HG02588 (cell line): ENCODE results near the gene HPSE.

Source experiments
- ATAC-seq: cut with Tn5 transposase; IDR thresholded peaks from one replicate; pipeline ENCODE4 v1.9.1; 2021; ENCODE audit warnings: mild to moderate bottlenecking, moderate library complexity; ENCODE audit not compliant: unreplicated experiment

The HPSE gene

GRCh38 chr4:83251447-83251830, 83.2 kb downstream of the HPSE start:
- ATAC-seq, result no peak

DNA sequence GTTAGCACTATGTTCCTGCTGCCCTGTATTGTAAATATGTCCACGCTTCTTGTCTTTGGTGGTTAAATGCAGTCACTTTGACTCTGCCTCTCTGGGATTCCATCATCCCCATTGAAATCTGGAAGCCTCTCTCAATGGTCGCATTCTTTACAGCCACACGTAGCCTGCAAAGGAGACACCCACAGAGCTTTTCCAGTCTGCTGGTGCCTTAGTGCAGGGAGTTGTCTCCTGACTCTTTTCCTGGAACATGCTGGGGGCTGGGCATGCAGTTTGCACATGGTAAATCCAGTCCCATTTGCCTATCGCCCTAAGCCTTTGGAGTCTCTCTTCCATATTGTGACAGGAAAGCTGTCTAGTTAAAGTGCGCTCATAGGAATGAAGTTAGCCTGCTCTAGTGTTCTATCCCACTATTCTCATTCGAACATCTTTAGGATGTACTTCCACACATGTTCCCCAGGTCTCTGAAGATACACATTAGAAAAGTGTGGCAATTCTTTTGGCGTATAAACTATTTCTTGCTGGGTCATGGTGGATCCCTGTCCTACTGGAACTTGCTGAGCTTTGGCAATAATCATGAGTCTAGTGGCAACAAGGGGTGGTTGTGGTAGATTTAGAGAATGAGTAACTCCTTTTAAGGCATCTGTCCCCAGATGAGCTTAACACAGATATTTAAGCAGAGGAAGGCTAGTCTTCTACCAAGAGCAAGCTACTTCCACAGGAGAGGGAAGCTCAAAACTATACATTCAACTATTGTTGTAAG, 83.8 kb downstream of the HPSE start:
- ATAC-seq, result no peak

DNA sequence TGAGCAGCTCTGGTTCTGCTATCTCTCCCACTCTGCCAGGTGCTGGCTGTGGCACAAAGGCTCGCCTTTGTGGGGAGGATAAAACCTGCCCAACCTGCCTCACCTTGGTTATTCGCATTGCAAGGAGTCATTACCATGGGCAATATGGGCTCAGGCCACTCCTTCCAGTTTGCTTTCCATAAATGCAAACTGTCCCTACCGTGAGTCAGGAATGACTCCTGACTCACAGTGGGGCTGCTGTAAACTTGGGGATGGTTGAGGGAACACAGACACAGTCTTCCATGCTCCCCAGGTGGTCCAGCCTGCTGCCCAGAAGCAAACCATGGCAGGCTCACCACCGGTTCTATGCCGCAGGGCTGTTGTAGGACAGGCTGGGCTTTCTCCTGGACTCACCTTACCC, 86.2 kb downstream of the HPSE start:
- no peak for ATAC-seq

- no peak for ATAC-seq
These were observed 87.0 kb downstream of the HPSE start for GRCh38 chr4:83247415-83248357.
